GM21737 (cell line): ENCODE measurements around the gene C1orf21.

ENCODE experiments used
- ATAC-seq: cut with Tn5 transposase; IDR thresholded peaks from one replicate; pipeline ENCODE4 v1.9.1; 2021; ENCODE audit warnings: mild to moderate bottlenecking, moderate library complexity; ENCODE audit not compliant: unreplicated experiment

Gene C1orf21

DNA sequence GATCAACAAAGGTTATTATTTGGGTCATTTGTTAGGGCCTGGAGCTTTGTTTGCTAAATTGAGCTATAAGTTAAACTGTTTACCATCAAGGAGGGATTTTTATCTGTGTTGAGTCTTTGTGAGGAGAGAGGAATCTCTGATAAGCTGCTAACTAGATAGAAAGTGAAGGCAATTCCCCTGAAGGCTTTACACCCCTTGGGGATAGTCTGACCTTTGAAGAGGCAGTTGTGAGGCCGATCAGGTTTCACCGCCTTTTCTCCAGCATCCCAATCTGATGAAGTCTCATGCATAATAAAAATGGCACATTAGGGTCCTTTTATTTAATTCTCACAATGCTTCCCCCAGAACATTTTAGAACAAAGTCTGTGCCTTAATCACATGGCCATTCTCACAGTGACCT is 21.8 kb downstream of the C1orf21 start:
- ATAC-seq: no peak

DNA sequence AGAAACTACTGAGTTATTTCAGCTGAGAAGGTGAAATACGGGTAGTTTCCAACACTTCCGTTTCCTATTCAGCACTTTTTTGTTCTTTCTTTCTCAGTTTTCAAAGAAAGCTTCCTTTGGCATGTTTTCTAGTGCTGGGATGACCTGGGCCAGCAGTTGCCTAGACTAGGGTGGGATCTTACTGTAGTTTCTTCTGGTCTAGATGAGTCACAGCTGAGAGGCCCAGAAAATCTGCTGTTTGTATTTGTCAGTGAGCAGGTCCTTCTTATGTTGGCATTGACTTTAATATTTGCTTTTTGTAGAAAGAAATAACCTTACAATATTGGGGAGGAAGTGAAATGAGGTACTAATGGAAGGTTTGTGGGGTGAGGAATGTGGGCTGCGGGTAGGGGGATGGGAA is 22.2 kb downstream of the C1orf21 start:
- ATAC-seq: no peak

DNA sequence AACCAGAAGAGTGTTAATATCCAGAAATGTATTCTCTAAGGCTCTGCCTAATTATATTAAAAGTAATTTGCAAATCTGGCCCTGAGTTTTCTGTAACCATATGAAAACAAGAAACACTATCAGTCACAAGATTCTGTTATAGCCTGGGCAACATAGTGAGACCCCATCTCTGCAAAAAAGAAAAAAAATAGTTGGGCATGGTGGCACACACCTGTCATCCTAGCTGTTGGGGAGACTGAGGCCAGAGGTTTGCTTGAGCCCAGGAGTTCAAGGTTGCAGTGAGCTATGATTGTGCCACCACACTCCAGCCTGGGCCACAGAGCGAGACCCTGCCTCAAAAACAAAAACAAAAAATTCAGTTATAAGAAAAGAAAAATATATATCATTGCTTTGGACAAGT is 25.6 kb downstream of the C1orf21 start:
- ATAC-seq: no peak

DNA sequence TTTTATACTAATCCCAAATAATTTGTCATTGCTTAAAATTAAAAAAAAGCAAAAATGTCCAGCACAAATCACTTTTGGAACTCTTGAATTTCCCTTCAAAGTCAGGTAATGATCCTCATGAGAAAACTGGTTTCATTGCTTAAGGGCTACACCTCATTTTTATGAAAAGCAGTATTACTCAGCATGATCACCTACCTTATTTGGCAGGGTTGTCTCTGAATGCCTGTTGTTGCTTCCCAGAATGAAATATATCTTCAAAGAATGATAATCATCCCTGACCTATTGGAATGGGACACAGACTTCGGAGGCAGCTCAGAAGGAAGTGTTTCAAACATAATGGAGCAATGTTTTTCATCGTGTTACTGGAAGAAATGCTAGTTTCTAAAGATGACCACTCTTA is 29.7 kb downstream of the C1orf21 start:
- ATAC-seq: no peak

DNA sequence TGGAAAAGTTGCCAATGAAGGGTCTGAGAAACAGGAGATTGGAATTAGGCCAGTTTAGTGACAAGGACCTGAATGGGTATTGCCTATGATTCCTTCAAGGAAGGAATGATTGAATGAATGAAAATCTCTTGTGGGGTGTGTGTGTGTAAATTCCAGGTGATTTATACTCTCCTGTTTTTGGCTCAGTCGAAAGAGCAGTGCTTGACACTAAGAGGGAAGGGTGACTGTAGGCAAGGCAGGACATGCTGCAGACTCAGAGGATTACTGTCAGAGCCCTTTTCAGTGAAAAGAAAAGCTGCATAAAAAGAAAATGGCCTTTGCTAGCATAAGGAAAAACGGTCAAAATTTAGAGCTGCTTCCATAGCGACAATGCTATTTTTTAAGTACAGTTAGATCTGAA is 30.1 kb downstream of the C1orf21 start:
- no peak for ATAC-seq

DNA sequence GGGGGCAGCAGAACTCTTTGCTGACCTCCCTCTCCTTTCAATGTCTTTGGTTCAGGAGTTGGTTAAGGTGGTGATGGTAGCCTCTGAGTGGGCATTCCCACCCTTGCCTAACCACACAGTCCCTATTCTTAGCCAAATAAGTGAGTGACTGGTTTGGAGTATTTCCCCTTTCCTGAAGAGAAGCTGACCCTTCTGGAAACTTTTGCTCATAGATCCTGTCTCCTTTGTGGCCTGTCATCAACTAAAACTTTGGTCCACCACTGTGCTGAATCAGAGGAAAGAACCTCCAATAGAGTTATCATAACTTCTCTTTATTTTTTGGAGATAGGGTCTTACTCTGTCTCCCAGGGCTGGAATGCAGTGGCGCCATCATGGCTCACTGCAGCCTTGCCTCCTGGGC is 31.1 kb downstream of the C1orf21 start:
- ATAC-seq: no peak

DNA sequence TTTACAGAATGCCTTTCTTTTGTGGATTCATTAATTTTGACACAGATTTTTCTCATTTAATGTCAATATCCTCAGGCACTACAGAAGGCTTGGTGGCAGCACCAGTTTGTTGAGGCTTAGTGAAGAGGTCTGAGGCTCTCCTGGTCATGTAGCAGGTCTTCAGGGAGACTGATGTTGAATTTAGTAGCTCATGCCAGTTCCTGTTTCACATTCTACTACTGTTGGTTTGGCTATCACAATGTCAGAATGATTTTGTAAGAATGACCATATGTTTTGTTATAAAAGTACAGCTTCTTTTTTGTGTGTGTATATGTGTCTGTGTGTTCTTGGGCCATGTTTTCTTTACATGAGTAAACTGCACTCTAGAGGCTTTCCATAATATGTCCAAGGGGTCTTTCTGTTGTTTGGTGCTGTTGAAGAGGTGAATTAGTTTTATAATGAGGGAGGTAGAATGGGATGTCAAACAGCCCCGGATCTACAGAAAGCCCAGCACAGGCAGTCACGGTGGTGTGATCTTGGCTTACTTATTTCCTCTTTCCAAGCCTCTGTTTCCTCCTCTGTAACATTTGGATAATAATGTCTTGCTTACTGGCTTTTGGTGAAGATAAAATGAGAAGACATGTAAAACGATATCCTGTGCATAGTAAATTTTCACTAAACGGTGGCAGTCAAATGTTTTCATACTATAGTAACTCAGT is 32.0 kb downstream of the C1orf21 start:
- no peak for ATAC-seq

DNA sequence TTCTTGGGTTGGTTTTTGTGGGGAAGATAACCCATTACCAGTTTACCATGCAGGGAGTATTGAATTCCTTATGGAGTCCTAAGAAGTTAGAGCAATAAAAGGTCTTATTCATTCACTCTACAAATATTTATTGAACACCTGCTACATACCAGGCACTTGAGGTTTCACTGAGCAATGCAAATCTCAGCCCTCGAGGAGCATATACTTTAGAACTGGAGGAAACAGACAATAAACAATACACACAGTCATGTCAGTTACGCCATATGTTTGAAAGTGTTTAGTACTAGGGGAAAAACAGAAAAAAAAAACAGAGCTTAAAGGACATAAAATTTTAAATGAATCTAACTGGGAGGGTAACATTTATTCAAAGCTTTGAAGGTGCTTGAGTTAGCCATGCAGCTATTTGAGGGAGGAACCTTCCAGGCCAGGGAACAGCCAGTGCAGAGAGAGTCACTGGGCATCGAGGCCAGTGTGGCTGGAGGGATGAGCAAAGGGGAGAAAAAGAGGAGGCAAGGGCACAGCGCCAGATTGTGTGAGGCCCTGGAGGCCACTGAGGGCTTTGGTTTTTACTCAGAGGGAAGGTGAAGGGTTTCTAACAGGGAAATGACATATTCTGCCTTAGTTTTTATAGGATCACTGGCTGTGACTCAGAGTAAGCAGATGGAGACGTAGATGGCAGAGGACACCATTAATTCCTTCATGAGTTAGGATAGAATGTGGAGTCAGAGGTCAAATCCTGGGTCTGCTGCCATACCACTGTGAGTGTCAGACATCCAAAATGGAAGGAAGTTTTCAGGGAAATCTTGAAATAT is 32.7 kb downstream of the C1orf21 start:
- no peak for ATAC-seq

DNA sequence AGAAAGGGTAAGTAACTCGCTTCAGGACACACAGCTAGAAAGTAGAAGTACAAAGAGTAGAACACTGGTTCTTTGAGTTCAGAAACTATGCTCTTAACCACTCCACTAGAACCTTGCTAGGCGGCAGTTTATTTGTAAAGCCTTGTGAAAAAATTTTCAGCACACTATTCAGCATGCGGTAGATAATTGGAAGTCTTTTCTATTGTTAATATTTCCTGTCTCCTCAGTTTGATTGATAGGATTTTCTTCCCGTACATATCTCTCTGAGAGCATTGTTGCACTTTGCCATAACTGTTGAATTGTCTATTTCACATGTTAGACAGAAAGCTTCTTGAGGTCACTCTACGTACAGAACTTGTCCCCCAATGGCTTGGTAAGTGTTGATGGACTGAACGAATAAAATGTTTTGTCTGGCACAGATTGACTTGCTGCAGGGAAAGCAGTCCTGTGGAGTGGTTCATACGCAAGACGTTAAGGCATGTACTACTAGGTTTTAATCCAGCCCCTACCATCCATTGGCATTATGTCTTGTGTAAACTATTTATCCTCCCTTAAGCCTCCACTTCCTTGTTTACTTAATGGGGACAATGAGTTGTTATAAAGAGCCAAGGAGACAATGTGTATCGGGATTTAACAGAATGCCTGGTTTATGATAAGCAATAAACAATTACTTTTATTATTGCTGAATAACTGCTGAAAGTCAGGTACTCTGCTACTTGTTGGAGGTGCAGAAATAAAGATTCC is 35.8 kb downstream of the C1orf21 start:
- ATAC-seq: no peak

DNA sequence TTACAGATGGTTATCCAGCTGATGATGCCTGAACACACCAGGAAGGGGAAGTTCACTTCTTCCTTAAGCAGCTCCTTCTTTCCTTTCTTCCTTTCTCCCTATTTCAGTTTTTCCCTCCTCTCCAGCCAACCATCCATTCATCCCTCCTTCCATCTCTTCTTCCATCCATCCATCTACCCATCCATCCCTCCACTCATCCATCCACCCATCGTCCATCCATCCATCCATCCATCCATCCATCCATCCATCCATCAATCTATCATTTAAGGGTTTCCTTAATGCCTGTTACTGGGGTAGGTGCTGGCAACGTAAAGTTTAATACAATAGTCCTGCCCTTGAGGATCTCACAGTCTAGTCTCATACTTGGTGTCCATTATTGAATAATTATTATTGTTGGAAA is 36.8 kb downstream of the C1orf21 start:
- no peak for ATAC-seq

DNA sequence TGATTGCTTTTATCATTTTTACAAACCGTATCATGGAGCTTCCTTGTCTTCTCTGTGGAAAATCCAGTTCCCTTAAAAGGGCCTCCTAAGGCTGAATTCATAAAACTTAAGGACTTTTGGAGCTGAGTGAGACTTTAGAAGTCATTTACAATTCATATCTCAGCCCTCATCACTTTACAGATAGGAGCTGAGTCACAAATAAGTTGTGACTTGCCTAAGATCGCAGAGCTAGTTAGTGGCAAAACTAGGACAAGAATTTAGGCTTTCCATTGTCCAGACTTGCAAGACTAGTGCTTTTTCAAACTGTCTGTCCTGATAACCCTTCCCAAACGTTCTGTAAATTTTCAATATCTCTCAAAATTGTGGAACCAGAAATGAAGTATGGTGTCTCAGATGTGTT is 37.3 kb downstream of the C1orf21 start:
- no peak for ATAC-seq

DNA sequence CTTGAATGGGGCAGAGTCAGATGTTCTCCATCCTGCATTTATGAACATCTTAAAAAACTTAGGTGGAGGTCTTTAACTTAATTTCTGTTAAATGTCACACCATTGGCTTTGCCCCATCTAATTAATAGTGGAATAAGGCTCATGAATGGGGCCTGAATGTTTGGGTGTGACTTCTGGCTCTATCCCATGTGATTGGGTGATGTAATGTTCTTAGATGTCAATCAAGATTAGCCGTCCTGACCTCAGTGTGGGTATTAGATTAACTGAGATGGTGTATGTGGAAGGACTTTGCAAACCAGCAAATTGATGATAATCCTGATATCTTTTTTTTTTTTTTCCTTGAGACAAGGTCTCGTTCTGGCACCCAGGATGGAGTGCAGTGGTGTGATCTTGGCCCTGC is 38.1 kb downstream of the C1orf21 start:
- ATAC-seq: no peak

DNA sequence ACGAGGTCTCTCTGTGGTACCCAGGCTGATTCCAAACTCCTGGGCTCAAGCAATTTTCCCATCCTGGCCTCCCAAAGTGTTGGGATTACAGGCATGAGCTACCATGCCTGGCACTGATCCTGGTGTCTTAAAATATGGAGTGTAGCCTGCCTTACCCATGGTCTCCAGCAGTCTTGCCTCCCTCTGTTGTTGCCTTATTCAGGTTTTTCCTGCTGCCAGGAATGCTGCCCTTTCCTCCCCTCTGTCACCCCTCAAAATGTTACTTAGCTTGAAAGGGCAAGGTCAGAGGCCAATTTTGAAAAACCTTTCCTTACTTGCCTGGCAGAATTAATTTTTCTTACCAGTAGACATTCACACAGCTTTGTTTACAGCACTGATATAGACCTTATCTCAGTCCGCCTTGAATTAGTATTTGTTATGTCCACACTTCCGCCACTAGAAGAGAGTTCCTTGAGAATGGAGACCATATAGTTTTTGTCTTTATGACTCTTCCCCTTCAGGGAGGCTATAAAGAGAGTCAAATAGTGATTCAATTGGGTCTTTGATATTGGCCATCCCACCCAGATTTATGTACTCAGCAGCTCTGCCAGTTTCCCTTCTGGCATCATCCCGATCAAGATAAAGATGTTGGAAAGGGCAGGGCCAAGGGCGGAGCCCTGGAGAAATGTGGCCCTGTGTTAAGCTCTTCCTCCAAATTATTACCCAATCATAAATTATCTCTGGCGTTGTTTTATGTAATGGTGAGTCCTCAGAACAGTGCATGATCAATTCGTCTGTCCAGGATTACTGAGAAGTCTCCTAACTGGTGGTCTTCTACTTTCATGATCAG is 38.8 kb downstream of the C1orf21 start:
- no peak for ATAC-seq

DNA sequence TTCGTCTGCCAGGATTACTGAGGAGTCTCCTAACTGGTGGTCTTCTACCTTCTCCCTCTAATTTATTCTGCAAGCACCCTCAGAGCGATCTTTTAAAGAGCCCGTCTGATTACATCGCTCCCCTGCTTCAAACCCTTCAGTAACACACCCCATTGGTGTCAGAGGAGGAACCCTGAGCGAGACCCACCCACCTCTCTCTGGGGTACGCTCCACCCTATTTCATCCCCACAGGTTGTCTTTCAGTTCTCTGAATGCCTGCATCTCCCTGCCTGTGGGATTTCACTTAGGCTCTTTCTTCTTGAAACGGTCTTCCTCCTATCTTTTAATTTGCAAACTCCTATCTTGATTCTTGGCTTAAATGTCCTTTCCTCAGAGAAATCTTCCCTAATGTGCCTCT is 39.4 kb downstream of the C1orf21 start:
- ATAC-seq: no peak

DNA sequence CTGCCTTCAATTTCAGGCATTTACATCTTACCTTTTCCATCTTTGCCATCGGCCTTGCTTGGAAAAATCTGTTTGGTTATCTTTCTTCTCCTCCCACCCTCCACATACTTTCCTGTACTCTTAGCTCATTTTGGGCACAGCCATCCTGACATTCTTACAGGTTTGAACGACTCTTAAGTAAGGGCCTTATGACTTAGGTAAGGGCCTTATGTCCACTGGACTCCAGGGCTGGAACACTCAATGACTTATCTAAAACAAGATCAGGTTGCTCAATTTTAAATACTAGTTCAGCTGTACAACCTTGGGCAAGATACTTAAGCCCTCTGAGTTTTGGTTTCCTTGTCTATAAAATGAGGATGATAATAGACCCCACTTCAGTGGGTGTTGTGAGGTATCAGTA is 40.9 kb downstream of the C1orf21 start:
- no peak for ATAC-seq

DNA sequence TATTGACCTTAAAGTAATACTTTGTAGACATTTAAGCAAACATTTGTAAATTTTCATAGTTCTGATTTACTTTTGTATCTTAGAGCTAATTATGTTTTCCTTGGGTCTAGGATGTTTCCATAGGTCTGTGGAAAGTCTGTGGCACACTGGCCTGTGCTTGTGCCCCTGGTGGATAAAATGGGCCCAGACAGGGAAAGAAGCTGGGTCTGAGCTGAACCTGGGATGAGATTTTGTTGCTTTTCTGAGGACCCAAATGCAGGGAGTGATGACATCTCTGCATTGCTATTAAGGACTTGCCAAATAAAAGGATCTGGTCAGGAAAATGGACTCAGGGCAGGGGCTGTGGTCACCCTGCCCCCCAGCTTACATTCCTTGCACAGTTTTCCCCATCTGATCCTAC is 41.8 kb downstream of the C1orf21 start:
- ATAC-seq: no peak

DNA sequence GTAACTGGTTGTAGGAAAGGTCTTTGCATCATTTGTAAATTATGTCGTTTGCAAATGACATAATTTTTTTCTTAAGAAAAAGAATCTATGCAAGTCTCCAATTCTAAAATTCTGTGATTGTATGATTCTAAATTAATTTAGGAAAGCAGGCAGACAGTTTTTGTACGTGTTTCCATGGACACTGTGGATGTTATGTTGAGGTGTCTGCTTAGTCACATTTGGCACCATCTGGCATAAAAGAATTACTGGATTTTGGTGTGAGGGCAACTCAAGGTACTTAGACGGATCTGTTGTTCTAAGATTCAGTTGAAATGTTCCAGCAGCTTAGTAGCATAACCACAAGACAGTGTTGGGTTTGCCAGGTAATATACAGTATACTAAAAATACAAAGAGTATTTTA is 42.5 kb downstream of the C1orf21 start:
- no peak for ATAC-seq

DNA sequence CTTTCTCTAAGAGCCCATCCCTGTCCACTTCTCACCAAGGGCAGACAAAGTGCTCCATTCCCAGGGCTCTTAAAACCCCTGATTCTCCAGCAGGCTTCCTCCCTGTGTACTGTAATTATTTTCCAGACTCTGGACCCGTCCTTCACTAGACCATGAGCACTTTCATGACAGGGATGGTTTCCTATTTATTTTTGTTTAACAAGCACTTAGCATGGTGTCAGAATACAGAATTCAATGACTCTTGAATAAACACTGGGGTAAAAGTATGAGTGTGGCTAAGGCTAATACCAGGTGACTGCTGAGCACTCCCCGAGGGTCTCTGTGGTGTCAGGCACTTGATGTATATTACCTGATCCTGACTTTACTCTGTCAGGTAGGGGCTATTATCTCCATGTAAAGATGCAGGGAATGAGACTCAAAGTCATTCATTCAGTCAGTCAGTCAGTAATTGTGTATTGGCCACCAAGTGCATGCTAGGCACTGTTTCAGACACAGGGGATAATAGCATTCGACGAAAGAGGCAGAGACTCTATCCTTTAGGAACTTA is 47.2 kb downstream of the C1orf21 start:
- no peak for ATAC-seq

DNA sequence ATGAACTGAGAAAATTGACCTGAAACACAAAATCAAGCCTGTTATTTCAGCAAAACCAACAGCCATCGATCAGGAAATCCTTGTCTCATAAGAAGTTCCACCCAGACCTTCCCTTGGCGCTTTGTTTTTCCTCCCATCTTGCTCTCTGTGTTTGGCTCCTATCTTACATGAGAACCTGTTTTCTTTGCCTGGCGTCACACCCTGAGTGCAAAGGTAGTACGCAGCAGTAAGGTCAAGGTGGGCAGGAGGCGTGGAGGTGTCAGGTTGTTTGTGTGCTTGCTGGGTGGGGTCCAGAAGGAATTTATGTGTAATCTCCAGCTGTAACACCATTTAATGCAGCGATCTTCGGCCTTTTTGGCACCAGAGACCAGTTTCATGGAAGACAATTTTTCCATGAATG is 50.5 kb downstream of the C1orf21 start:
- no peak for ATAC-seq

DNA sequence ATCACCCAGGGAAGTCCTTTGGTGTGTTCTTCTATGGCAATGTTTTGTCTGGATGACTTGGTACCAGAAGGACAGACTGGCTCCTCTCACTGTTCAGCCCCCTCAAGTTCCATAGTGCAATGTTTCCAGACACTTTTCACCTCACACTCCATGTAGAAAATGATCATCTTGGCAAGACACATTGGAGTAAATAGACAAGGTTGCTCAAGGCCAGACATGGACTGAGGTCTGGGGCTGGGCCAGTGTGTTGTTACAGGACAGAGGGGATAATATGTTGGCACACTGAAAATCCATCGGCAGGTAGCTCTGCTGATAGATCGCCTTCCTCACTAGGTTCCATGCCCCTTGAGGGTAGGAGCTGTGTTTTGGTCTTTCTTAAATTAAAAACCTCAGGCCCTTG is 51.5 kb downstream of the C1orf21 start:
- no peak for ATAC-seq

DNA sequence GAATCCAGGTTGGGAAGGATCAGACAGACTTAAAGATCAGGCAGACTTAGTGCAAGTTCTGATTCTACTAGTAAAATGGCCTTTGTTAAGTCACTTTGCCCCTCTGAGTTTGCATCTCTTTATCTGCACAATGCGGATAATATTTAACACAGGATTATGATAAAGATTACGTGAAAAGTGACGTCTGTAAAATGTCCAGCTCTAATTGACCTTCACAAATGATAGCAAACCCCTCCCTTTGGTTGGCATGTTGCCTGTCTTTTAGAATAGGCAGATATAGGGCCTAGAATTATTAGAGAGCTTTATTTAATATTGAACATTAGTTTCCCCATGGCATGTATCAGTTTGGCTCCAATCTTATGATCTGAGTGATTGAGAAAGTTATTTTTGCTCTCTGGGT is 55.4 kb downstream of the C1orf21 start:
- ATAC-seq: no peak
